ENCODE results near the gene POC1B.

POC1B gene

GRCh38 chr12:89414851-89415250, 111.0 kb downstream of the POC1B start:
- DNase-seq: no peak

GRCh38 chr12:89414322-89414721, 111.5 kb downstream of the POC1B start:
- DNase-seq: no peak

- DNase-seq: no peak
Observed at GRCh38 chr12:89413234-89413633, 112.6 kb downstream of the POC1B start.

GRCh38 chr12:89412665-89413064, 113.2 kb downstream of the POC1B start:
- no peak for DNase-seq

- no peak for DNase-seq
Observed at GRCh38 chr12:89411846-89412245, 114.0 kb downstream of the POC1B start.

GRCh38 chr12:89411234-89411633, 114.6 kb downstream of the POC1B start:
- DNase-seq: no peak

GRCh38 chr12:89405626-89406345, 120.1 kb downstream of the POC1B start:
- no peak for DNase-seq

- DNase-seq: no peak
Observed at GRCh38 chr12:89401433-89402058, 124.3 kb downstream of the POC1B start.

GRCh38 chr12:89400415-89400814, 125.4 kb downstream of the POC1B start:
- no peak for DNase-seq

GRCh38 chr12:89395712-89396111, 130.1 kb downstream of the POC1B start:
- no peak for DNase-seq

- no peak for DNase-seq
Observed at GRCh38 chr12:89393551-89394121, 132.2 kb downstream of the POC1B start.

- DNase-seq: no peak
Observed at GRCh38 chr12:89392391-89392790, 133.5 kb downstream of the POC1B start.

- DNase-seq: no peak
Observed at GRCh38 chr12:89391726-89392336, 134.0 kb downstream of the POC1B start.

- DNase-seq: no peak
Observed at GRCh38 chr12:89390802-89391673, 134.8 kb downstream of the POC1B start.

- no peak for DNase-seq
Observed at GRCh38 chr12:89389755-89390661, 135.8 kb downstream of the POC1B start.

- no peak for DNase-seq
Observed at GRCh38 chr12:89386138-89386537, 139.7 kb downstream of the POC1B start.

GRCh38 chr12:89384807-89385206, 141.0 kb downstream of the POC1B start:
- DNase-seq: no peak

GRCh38 chr12:89384050-89384758, 141.6 kb downstream of the POC1B start:
- no peak for DNase-seq

GRCh38 chr12:89383235-89384049, 142.4 kb downstream of the POC1B start:
- no peak for DNase-seq

GRCh38 chr12:89382328-89382727, 143.5 kb downstream of the POC1B start:
- DNase-seq: no peak

All from CD4-positive, alpha-beta T cell treated with Interleukin-21 for 1 hour (primary cell).